Central memory CD8-positive, alpha-beta T cell (primary cell): ENCODE measurements around the gene RNASE4.
A peak's percentile ranks its signal among the peaks of the same experiment; 100 is the strongest.
"Not testable (repeated sequence)": the region's sequence is repeated elsewhere in the genome, so short reads cannot be mapped to it uniquely, and the experiment has no call there.

Source experiments
- ATAC-seq: fragments of 150-1000 bp; cut with Tn5 transposase; replicated peaks from 2 replicates; pipeline ENCODE4 v1.10.0; 2022; ENCODE audit warnings: mild to moderate bottlenecking, moderate FRiP score, moderate number of reproducible peaks; ENCODE audit not compliant: poor library complexity, severe bottlenecking; ENCODE audit errors: extremely low read depth
- DNase-seq, 2 donors: peaks; one replicate each; pipeline ENCODE4 v3.0.0; 2021; ENCODE audit warnings: low spot score in 2 of 2
- H3K27ac Mint-ChIP-seq: one replicate; pipeline ENCODE4 v1.8.0; 2022; ENCODE audit warnings: low read depth, mild to moderate bottlenecking, moderate library complexity, mixed read lengths
- H3K27me3 Mint-ChIP-seq: one replicate; pipeline ENCODE4 v1.8.0; 2022; ENCODE audit warnings: mixed read lengths
- H3K36me3 Mint-ChIP-seq: one replicate; pipeline ENCODE4 v1.8.0; 2022; ENCODE audit warnings: mild to moderate bottlenecking, moderate library complexity, mixed read lengths; ENCODE audit not compliant: insufficient read depth
- H3K4me1 Mint-ChIP-seq: one replicate; pipeline ENCODE4 v1.8.0; 2022; ENCODE audit warnings: mixed read lengths
- H3K4me3 Mint-ChIP-seq: one replicate; pipeline ENCODE4 v1.8.0; 2022; ENCODE audit warnings: mild to moderate bottlenecking, moderate library complexity, mixed read lengths
- H3K9me3 Mint-ChIP-seq: one replicate; pipeline ENCODE4 v1.8.0; 2022; ENCODE audit warnings: mixed read lengths

Gene RNASE4

GRCh38 chr14:20659336-20659735, 25.0 kb upstream of the RNASE4 start:
- no peak overlapping the region for H3K4me3 Mint-ChIP-seq
- no peaks in the 10 kb centered on the region for H3K9me3 Mint-ChIP-seq
- H3K36me3 Mint-ChIP-seq, result peaks cover 10% of the 10 kb centered on the region
- ATAC-seq, result no peak
- H3K27ac Mint-ChIP-seq, result no peak overlapping the region
- peaks cover 53% of the 10 kb centered on the region for H3K27me3 Mint-ChIP-seq
- H3K4me1 Mint-ChIP-seq, result peaks cover 33% of the 10 kb centered on the region
- DNase-seq, result no peak

DNA sequence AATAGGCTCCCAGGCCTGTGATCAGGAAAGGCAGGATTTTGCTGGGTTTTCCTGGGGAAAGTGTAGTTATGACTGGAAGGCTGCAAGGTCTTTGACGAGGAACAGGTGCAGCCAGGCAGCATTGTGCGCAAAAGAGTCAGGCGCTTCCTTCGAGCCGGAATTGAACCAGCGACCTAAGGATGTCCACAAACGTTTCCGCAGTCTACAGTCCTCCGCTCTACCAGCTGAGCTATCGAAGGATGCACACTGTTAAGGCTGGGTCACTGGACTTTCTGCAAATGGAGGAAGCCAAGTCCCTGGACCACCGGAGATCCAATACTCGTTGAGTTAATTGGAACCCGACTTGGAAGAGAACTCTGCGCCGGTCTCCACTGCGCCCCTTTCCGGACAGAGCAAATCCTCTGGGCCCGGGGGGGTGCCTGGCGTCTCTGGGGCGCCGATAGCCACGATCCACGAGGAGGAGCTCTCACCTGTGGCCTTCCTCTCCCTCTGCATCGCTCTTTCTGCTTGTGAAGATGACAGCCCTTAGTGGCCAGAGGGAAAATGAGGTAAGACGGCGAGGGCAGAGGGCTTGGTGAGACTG, 24.5 kb upstream of the RNASE4 start:
- DNase-seq, result no peak
- Mint-ChIP-seq H3K9me3 (no peaks in the 10 kb centered on the region), H3K27me3 (peaks cover 48% of the 10 kb centered on the region), H3K4me3 (no peak overlapping the region), H3K36me3 (peaks cover 10% of the 10 kb centered on the region), H3K27ac (no peak overlapping the region), H3K4me1 (peaks cover 30% of the 10 kb centered on the region)
- ATAC-seq, result no peak

DNA sequence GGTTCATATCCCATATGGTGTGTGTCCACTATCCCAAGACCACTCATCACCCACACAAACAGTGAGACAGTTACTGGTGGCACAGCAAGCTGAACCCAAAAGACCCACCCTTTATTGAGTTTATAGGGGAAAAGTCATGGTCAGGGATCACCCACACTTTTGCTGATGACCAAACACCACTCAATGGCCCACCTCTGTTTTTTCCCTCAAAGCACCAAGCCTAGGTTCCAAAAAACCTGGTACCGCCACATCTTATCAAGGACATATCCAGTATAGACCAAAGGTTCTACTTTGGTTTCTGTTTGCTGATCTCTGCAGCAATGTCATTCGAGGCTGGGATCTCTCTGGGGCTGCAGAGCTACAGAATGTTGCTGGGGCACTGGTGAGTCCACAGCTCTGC, 23.2 kb upstream of the RNASE4 start:
- peaks cover 9% of the 10 kb centered on the region for H3K36me3 Mint-ChIP-seq
- H3K27ac Mint-ChIP-seq, result no peak overlapping the region
- DNase-seq (no peak), ATAC-seq (no peak)
- no peaks in the 10 kb centered on the region for H3K9me3 Mint-ChIP-seq
- peaks cover 30% of the 10 kb centered on the region for H3K4me1 Mint-ChIP-seq
- H3K27me3 Mint-ChIP-seq, result peaks cover 35% of the 10 kb centered on the region
- H3K4me3 Mint-ChIP-seq, result no peak overlapping the region

GRCh38 chr14:20662968-20663732, 21.2 kb upstream of the RNASE4 start:
- Mint-ChIP-seq H3K36me3 (peaks cover 7% of the 10 kb centered on the region), H3K4me1 (peaks cover 25% of the 10 kb centered on the region), H3K9me3 (no peaks in the 10 kb centered on the region), H3K4me3 (peak overlapping the region; percentile 82), H3K27ac (peak overlapping the region; percentile 87), H3K27me3 (peaks cover 16% of the 10 kb centered on the region)
- peak; percentile 67 to 72 for DNase-seq
- ATAC-seq, result peak; percentile 85

- not testable (repeated sequence) for ATAC-seq, H3K27ac Mint-ChIP-seq, H3K9me3 Mint-ChIP-seq, H3K4me3 Mint-ChIP-seq, DNase-seq, H3K36me3 Mint-ChIP-seq, H3K27me3 Mint-ChIP-seq
- peaks cover 31% of the 10 kb centered on the region for H3K4me1 Mint-ChIP-seq
These were observed 17.9 kb upstream of the RNASE4 start for GRCh38 chr14:20666400-20666961.

DNA sequence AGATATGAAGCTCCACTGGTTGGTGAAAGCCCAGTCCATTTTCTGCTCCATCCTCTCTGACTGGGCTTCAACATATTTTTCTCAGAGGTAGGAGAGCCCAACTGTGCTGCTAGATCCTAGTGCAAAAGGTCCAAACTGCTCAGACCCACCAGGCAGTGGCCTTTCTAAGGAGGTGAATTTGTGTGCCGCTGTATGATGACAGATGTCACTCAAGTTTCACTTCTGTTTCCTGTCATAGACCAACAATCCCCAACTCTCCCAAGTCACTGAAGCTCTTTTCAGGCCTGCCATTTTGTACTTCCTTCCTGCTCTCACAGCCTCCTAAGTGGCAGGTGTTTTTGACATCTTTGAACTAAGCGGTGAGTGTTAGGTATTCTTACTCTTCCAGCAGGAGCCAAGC, 16.4 kb upstream of the RNASE4 start:
- no peak overlapping the region for H3K4me3 Mint-ChIP-seq
- DNase-seq (no peak), ATAC-seq (no peak)
- H3K9me3 Mint-ChIP-seq, result no peaks in the 10 kb centered on the region
- H3K27me3 Mint-ChIP-seq, result no peaks in the 10 kb centered on the region
- peaks cover 22% of the 10 kb centered on the region for H3K4me1 Mint-ChIP-seq
- peaks cover 6% of the 10 kb centered on the region for H3K36me3 Mint-ChIP-seq
- H3K27ac Mint-ChIP-seq, result no peak overlapping the region

- no peak overlapping the region for H3K4me3 Mint-ChIP-seq
- no peak overlapping the region for H3K27ac Mint-ChIP-seq
- no peaks in the 10 kb centered on the region for H3K36me3 Mint-ChIP-seq
- no peaks in the 10 kb centered on the region for H3K27me3 Mint-ChIP-seq
- DNase-seq (no peak), ATAC-seq (no peak)
- peaks cover 12% of the 10 kb centered on the region for H3K4me1 Mint-ChIP-seq
- no peaks in the 10 kb centered on the region for H3K9me3 Mint-ChIP-seq
These were observed 15.4 kb upstream of the RNASE4 start for GRCh38 chr14:20668969-20669368.

- Mint-ChIP-seq H3K4me1 (peaks cover 12% of the 10 kb centered on the region), H3K9me3 (no peaks in the 10 kb centered on the region), H3K36me3 (no peaks in the 10 kb centered on the region), H3K27me3 (no peaks in the 10 kb centered on the region), H3K27ac (no peak overlapping the region), H3K4me3 (no peak overlapping the region)
- DNase-seq (no peak), ATAC-seq (no peak)
These were observed 12.6 kb upstream of the RNASE4 start for GRCh38 chr14:20671597-20672283.

GRCh38 chr14:20675669-20676068, 8.7 kb upstream of the RNASE4 start:
- no peaks in the 10 kb centered on the region for H3K36me3 Mint-ChIP-seq
- no peak overlapping the region for H3K27ac Mint-ChIP-seq
- H3K4me1 Mint-ChIP-seq, result no peaks in the 10 kb centered on the region
- no peaks in the 10 kb centered on the region for H3K27me3 Mint-ChIP-seq
- H3K4me3 Mint-ChIP-seq, result no peak overlapping the region
- ATAC-seq (no peak), DNase-seq (no peak)
- H3K9me3 Mint-ChIP-seq, result no peaks in the 10 kb centered on the region

DNA sequence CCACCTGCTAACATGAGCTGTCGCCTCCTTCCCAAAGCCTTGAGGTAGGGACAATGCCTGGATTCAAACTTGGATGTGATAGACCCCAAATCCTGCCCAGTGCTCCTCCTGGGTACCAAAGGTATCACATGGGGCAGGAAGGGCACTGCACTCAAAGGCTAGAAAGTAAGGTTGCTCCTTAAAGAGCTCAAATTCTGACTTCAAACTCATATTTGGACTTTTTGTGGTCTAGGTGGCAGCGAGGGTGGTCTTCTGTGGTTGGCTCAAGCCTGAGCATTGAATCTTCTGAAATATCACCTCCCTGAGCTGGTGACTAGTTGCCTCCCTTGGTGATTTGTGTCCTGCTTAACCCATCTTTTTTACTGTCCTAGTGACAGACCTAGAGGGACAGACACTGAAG, 8.3 kb upstream of the RNASE4 start:
- H3K27ac Mint-ChIP-seq, result no peak overlapping the region
- no peak overlapping the region for H3K4me3 Mint-ChIP-seq
- DNase-seq, result no peak
- H3K4me1 Mint-ChIP-seq, result no peaks in the 10 kb centered on the region
- no peaks in the 10 kb centered on the region for H3K9me3 Mint-ChIP-seq
- ATAC-seq, result no peak
- no peaks in the 10 kb centered on the region for H3K27me3 Mint-ChIP-seq
- H3K36me3 Mint-ChIP-seq, result no peaks in the 10 kb centered on the region

DNA sequence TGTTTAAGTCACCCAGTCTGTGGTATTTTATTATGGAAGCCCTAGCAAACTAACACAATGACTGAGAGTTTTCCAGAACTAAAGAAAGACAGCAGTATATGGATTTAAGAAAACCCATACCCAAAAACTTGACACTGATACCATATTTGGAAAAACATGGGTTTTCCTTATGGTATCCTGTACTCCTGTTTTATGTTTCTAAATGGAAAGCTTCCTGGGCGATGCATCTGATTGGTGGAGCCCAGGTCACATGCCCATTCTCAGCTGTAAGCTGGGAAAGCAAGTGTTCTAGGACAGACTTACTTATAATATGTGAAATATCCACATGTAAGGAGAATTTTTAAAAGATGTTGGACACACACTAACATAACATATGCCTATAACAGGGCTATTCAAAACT, 4.5 kb upstream of the RNASE4 start:
- Mint-ChIP-seq H3K4me3 (no peak overlapping the region), H3K36me3 (no peaks in the 10 kb centered on the region), H3K4me1 (no peaks in the 10 kb centered on the region), H3K9me3 (no peaks in the 10 kb centered on the region), H3K27ac (no peak overlapping the region), H3K27me3 (no peaks in the 10 kb centered on the region)
- ATAC-seq, result no peak
- no peak for DNase-seq

- H3K9me3 Mint-ChIP-seq, result no peaks in the 10 kb centered on the region
- H3K27me3 Mint-ChIP-seq, result no peaks in the 10 kb centered on the region
- DNase-seq (no peak), ATAC-seq (no peak)
- no peaks in the 10 kb centered on the region for H3K4me1 Mint-ChIP-seq
- no peak overlapping the region for H3K27ac Mint-ChIP-seq
- no peaks in the 10 kb centered on the region for H3K36me3 Mint-ChIP-seq
- no peak overlapping the region for H3K4me3 Mint-ChIP-seq
These were observed 4.0 kb upstream of the RNASE4 start for GRCh38 chr14:20680363-20680762.
